GM18498 (cell line): Measurements from ENCODE around the gene HMCN2.

Experiments
- ATAC-seq: cut with Tn5 transposase; IDR thresholded peaks from one replicate; pipeline ENCODE4 v1.9.1; 2021; ENCODE audit warnings: mild to moderate bottlenecking, moderate library complexity; ENCODE audit not compliant: unreplicated experiment

The HMCN2 gene

GRCh38 chr9:130405657-130406257, 140.2 kb downstream of the HMCN2 start:
- ATAC-seq, result no peak

GRCh38 chr9:130406278-130406895, 140.8 kb downstream of the HMCN2 start:
- no peak for ATAC-seq

GRCh38 chr9:130407916-130408663, 142.5 kb downstream of the HMCN2 start:
- ATAC-seq, result no peak

GRCh38 chr9:130408669-130409068, 143.1 kb downstream of the HMCN2 start:
- no peak for ATAC-seq

GRCh38 chr9:130409246-130409645, 143.7 kb downstream of the HMCN2 start:
- ATAC-seq, result no peak

GRCh38 chr9:130410443-130410842, 144.9 kb downstream of the HMCN2 start:
- no peak for ATAC-seq

- ATAC-seq, result no peak
Observed at GRCh38 chr9:130411566-130411915, 146.0 kb downstream of the HMCN2 start.

GRCh38 chr9:130414081-130414731, 148.6 kb downstream of the HMCN2 start:
- ATAC-seq, result no peak

GRCh38 chr9:130414910-130415746, 149.6 kb downstream of the HMCN2 start:
- ATAC-seq, result no peak

- ATAC-seq, result no peak
Observed at GRCh38 chr9:130417602-130418001, 152.0 kb downstream of the HMCN2 start.

GRCh38 chr9:130418776-130419175, 153.2 kb downstream of the HMCN2 start:
- no peak for ATAC-seq

- ATAC-seq, result no peak
Observed at GRCh38 chr9:130419521-130420035, 154.0 kb downstream of the HMCN2 start.

- no peak for ATAC-seq
Observed at GRCh38 chr9:130421154-130421801, 155.7 kb downstream of the HMCN2 start.

GRCh38 chr9:130421802-130422276, 156.3 kb downstream of the HMCN2 start:
- ATAC-seq, result no peak

- ATAC-seq, result no peak
Observed at GRCh38 chr9:130422546-130422945, 157.0 kb downstream of the HMCN2 start.

GRCh38 chr9:130423272-130423671, 157.7 kb downstream of the HMCN2 start:
- ATAC-seq, result no peak

- no peak for ATAC-seq
Observed at GRCh38 chr9:130424595-130425454, 159.3 kb downstream of the HMCN2 start.

GRCh38 chr9:130425741-130426466, 160.3 kb downstream of the HMCN2 start:
- ATAC-seq, result no peak

GRCh38 chr9:130426467-130426773, 160.9 kb downstream of the HMCN2 start:
- ATAC-seq, result no peak
